ENCODE results near the gene MYCBPAP.

MYCBPAP gene

GRCh38 chr17:50517504-50518383, 9.5 kb downstream of the MYCBPAP start:
- no peak for DNase-seq (ENCODE audit: low read depth in 2 of 2)

- DNase-seq (ENCODE audit: low read depth in 2 of 2), result no peak
These were observed 10.3 kb downstream of the MYCBPAP start for GRCh38 chr17:50518384-50519023.

GRCh38 chr17:50519141-50519834, 11.0 kb downstream of the MYCBPAP start:
- no peak for DNase-seq (ENCODE audit: low read depth in 2 of 2)

DNA sequence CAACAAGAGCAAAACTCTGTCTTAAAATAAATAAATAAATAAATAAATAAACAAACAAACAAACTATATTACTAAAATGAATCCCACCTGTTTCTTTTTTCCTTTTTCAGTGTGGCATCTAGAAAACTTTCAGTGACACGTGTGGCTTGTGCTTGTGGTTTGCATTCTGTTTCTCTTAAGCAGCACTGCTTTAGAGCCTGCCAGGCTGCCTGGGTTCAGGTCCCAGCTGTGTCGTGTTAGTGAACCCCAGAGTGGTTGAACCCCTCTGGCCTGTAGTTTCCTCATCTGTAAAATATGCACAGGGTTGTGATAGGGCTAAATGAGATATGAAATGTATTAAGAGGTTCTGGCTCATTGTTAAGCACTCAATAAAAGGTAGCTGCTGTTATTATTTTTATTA, 12.2 kb downstream of the MYCBPAP start:
- DNase-seq (ENCODE audit: low read depth in 2 of 2), result no peak

- no peak for DNase-seq (ENCODE audit: low read depth in 2 of 2)
These were observed 13.3 kb downstream of the MYCBPAP start for GRCh38 chr17:50521514-50521913.

DNA sequence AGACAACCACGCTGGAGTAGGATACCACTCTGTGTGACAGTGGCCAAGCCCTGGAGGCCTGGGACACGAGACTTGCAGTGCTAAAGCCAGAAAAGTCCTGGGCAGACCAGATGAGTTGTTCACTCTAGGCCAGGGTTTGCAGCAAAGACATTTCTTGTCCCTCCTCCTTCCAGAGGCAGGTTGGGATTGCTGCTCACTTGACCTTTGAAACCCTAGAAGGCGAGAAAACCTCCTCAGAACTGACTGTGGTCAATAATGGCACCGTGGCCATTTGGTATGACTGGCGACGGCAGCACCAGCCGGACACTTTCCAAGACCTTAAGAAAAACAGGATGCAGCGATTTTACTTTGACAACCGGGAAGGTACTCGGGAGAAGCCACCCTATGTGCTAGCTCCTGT, 14.5 kb downstream of the MYCBPAP start:
- no peak for DNase-seq (ENCODE audit: low read depth in 2 of 2)

GRCh38 chr17:50523208-50523607, 15.0 kb downstream of the MYCBPAP start:
- no peak for DNase-seq (ENCODE audit: low read depth in 2 of 2)

GRCh38 chr17:50524838-50525237, 16.6 kb downstream of the MYCBPAP start:
- DNase-seq (ENCODE audit: low read depth in 2 of 2), result no peak

GRCh38 chr17:50527155-50527762, 19.0 kb downstream of the MYCBPAP start:
- DNase-seq (ENCODE audit: low read depth in 2 of 2), result no peak

DNA sequence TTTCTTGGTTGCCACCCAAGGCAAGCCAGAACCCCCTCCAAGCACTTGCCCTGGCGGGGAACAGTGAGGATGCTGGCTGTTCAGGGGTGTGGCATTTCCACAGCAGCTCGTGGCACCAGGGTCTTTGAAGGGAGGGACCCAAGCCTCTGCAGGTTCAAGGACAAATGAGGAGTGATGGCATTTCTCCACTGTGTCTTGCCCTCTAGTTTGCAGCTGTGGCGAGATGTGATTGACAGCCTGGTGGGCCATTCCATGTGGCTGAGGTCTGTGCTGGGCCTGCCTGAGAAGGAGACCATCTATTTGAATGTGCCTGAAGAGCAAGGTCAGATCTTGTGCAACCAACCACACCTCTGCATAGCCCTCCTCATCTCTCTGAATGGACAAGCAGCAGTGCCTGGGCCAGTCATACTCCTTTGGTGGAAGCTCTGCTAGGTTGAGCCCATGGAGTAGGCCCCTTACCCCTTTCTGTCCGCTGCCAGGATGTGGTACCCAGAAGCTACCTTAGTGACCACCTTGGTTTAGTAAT, 19.8 kb downstream of the MYCBPAP start:
- DNase-seq (ENCODE audit: low read depth in 2 of 2), result no peak

GRCh38 chr17:50529849-50530248, 21.6 kb downstream of the MYCBPAP start:
- DNase-seq (ENCODE audit: low read depth in 2 of 2), result no peak

DNA sequence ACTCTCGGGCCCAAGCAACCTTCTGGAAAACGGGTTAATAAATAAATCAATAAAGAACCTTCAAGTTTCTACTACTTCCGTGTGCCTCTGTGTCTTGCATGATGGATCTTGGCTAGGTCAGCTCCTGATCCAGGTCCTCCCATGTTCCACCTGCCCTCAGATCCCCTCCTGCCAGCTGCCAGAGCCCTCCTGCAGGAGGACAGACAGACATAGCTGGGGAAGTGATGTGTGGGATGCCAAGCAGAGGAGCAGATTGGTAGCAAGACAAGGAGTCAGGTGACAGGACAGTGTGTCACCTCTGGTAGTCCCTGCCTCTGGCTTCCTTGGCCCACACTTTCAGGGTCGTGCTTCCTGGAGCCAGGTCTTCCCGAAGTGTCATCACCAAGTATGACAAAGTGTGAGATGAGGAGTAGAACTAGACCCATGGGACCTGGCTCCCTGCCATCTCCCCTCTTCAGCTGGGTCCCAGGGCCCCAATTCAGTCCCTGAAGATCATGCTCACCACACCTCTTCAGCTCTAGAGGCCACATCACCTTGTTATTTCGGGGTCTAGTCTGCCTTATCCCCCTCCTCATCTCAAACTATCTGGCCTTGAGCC, 23.3 kb downstream of the MYCBPAP start:
- no peak for DNase-seq (ENCODE audit: low read depth in 2 of 2)

- DNase-seq (ENCODE audit: low read depth in 2 of 2), result no peak
These were observed 24.3 kb downstream of the MYCBPAP start, which contains the start of gene EPN3 for GRCh38 chr17:50532452-50533024. Gene EPN3, plus strand, starts transcription at chr17:50532735. Its CDS starts 3,822 bp downstream, at chr17:50536557.

DNA sequence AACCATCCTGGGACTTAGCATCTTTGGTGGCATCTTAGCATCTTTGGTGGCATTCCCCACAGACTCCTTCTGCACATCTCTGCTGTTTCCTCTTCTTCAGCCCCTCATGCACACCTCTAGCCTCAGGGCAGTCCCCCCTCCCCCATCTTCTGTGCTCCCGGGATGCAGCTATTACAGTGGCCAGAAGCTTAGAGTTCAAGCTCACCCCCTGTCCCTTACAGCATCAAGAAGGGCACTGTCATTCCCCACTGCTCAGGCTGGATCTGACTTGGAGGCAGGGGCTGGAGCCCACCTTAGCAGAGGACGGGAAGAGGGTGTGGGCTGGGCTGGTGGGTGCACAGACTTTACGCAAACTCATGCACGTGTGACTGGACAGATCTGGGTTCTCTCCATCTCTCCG, 24.9 kb downstream of the MYCBPAP start:
- no peak for DNase-seq (ENCODE audit: low read depth in 2 of 2)

GRCh38 chr17:50533720-50534148, 25.5 kb downstream of the MYCBPAP start:
- no peak for DNase-seq (ENCODE audit: low read depth in 2 of 2)

DNA sequence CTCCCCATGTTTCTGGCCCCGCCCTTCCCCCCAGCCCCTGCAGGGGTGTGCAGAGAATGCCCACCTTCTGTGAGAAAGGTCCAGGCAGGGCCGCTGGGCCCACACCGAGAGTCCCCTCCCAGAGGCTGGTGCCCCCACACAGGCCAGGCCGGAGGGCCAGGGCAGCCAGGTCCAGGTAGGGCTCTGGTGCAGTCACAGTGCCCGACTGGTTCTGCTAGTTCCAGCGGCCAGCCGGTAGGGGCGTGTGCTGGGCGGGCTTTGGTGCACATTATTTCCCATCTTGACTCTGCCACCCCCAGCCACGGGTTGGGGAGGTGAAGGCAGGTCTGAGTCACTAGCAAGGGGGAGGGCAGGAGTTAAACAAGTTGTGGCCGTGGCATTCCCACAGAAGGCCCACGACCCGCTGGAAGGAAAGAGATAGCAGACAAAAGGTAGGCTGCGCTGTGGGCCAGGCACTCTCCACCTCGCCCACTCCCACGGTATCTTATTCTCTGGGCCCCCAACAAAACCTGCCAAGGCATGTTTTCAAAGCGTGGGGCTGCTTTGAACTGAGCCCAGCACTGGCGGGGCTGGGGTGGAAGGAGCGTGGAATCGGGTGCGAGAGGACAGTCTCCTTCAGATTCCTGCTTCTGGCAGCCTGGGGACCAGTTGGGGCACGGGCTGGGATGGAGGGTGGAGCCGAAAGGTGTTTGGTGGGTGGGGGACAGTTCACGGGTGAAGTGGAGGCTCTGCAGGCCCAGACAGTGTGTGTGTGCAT, 26.2 kb downstream of the MYCBPAP start:
- no peak for DNase-seq (ENCODE audit: low read depth in 2 of 2)

DNA sequence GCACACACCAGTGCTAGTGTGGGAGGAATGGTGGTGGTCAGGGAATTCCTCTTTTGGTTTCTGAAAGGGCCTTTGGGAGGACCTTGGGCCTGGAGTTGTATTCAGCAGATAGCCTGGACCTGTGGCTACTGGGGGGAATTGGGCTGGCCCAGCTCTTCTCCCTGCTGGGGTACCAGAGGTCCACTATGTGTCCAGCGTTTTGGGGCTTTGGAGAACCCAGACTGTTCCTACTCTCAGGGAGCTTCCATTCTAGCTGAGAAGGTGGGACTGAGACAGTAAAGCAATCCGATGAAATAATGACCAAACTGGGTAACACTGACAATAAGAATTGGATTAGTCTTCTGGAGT, 26.7 kb downstream of the MYCBPAP start:
- DNase-seq (ENCODE audit: low read depth in 2 of 2), result no peak

GRCh38 chr17:50535407-50535806, 27.2 kb downstream of the MYCBPAP start:
- no peak for DNase-seq (ENCODE audit: low read depth in 2 of 2)

DNA sequence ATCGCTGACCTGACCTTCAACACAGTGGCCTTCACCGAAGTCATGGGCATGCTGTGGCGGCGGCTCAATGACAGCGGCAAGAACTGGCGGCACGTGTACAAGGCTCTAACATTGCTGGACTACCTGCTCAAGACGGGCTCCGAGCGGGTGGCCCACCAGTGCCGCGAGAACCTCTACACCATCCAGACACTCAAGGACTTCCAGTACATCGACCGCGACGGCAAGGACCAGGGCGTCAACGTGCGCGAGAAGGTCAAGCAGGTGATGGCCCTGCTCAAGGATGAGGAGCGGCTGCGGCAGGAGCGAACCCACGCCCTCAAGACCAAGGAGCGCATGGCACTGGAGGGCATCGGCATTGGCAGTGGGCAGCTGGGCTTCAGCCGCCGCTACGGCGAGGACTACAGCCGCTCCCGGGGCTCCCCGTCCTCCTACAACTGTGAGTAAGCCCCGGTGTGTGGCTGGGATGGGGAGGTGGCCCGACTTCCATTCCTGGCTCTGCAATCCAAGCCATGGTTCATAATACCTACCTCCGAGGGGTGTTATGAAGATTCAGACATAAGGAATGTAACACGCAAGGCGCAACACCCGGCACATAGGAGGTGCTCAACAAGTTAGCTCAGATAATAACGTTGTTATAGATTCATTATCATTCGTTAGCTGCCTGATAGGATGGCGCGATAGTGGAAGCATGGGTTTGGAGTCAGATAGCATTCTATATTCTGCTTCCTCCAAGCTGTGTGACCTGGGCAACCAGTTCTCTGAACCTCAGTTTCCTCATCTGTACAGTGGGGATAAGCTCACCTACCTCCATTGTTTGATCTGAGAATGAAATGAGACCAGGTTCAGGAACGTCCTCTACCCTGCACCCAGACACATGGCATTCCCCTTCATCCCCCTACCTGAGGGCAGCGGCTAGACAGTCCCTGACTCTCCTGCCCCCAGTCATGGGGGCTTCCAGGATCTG, 28.7 kb downstream of the MYCBPAP start:
- no peak for DNase-seq (ENCODE audit: low read depth in 2 of 2)

All from stimulated activated CD4-positive, alpha-beta T cell treated with anti-CD3 and anti-CD28 coated beads, Interleukin-1b, Interleukin-23, amount 100 ng/mL, for 4 hours (primary cell).